ENCODE results near the gene SNTG2. TPM values are rescaled to one million over a fixed set of nuclear protein-coding genes. Genes with fewer than 3 reads are reported as not detected.

The SNTG2 gene
- total RNA-seq, 1 donor from 2014 or later: 11.8 TPM

- TF ChIP-seq CTCF (IDR thresholded peaks at IDR 0.05) (no peak), POLR2AphosphoS5 (IDR thresholded peaks at IDR 0.05; ENCODE audit: insufficient read depth in 1 of 2, low read depth in 1 of 2) (no peak), POLR2A (IDR thresholded peaks at IDR 0.05) (no peak)
- no peak for DNase-seq (ENCODE audit: extremely low spot score in 2 of 2)
- no peak overlapping the region for H3K27ac ChIP-seq
- H3K27me3 ChIP-seq: no peaks in the 10 kb centered on the region
- H3K4me1 ChIP-seq: no peaks in the 10 kb centered on the region
- H3K36me3 ChIP-seq: no peaks in the 10 kb centered on the region
- intact Hi-C loops (cut with DNase I): no loop called here
- no peak overlapping the region for H3K4me3 ChIP-seq
- H3K9me3 ChIP-seq: no peaks in the 10 kb centered on the region
These were observed 5.4 kb downstream of the SNTG2 start for GRCh38 chr2:955829-956731.

- Histone ChIP-seq H3K4me3 (no peak overlapping the region), H3K36me3 (no peaks in the 10 kb centered on the region), H3K4me1 (no peaks in the 10 kb centered on the region), H3K27ac (no peak overlapping the region), H3K27me3 (no peaks in the 10 kb centered on the region), H3K9me3 (no peaks in the 10 kb centered on the region)
- no peak for DNase-seq (ENCODE audit: extremely low spot score in 2 of 2)
- TF ChIP-seq POLR2AphosphoS5 (IDR thresholded peaks at IDR 0.05; ENCODE audit: insufficient read depth in 1 of 2, low read depth in 1 of 2): no peak
- TF ChIP-seq CTCF (IDR thresholded peaks at IDR 0.05): no peak
- no peak for TF ChIP-seq POLR2A (IDR thresholded peaks at IDR 0.05)
- intact Hi-C loops (cut with DNase I): no loop called here
These were observed 8.8 kb downstream of the SNTG2 start for GRCh38 chr2:959457-959856.

- intact Hi-C loops (cut with DNase I): no loop called here
- Histone ChIP-seq H3K4me3 (no peak overlapping the region), H3K27ac (no peak overlapping the region), H3K27me3 (no peaks in the 10 kb centered on the region), H3K36me3 (no peaks in the 10 kb centered on the region), H3K9me3 (no peaks in the 10 kb centered on the region), H3K4me1 (no peaks in the 10 kb centered on the region)
- no peak for TF ChIP-seq POLR2AphosphoS5 (IDR thresholded peaks at IDR 0.05; ENCODE audit: insufficient read depth in 1 of 2, low read depth in 1 of 2)
- no peak for TF ChIP-seq POLR2A (IDR thresholded peaks at IDR 0.05)
- no peak for TF ChIP-seq CTCF (IDR thresholded peaks at IDR 0.05)
- no peak for DNase-seq (ENCODE audit: extremely low spot score in 2 of 2)
These were observed 9.6 kb downstream of the SNTG2 start for GRCh38 chr2:960061-960736.

- no peaks in the 10 kb centered on the region for H3K27me3 ChIP-seq
- no peaks in the 10 kb centered on the region for H3K4me1 ChIP-seq
- no peak overlapping the region for H3K27ac ChIP-seq
- no peaks in the 10 kb centered on the region for H3K36me3 ChIP-seq
- no peaks in the 10 kb centered on the region for H3K9me3 ChIP-seq
- H3K4me3 ChIP-seq: no peak overlapping the region
- TF ChIP-seq POLR2A (IDR thresholded peaks at IDR 0.05) (no peak), CTCF (IDR thresholded peaks at IDR 0.05) (no peak), POLR2AphosphoS5 (IDR thresholded peaks at IDR 0.05; ENCODE audit: insufficient read depth in 1 of 2, low read depth in 1 of 2) (no peak)
- intact Hi-C loops (cut with DNase I): no loop called here
- no peak for DNase-seq (ENCODE audit: extremely low spot score in 2 of 2)
These were observed 11.1 kb downstream of the SNTG2 start for GRCh38 chr2:961786-962185.

GRCh38 chr2:963876-964275, 13.2 kb downstream of the SNTG2 start:
- intact Hi-C loops (cut with DNase I): no loop called here
- no peak for DNase-seq (ENCODE audit: extremely low spot score in 2 of 2)
- Histone ChIP-seq H3K27me3 (no peaks in the 10 kb centered on the region), H3K9me3 (no peaks in the 10 kb centered on the region), H3K36me3 (no peaks in the 10 kb centered on the region), H3K27ac (no peak overlapping the region), H3K4me3 (no peak overlapping the region), H3K4me1 (no peaks in the 10 kb centered on the region)
- TF ChIP-seq POLR2AphosphoS5 (IDR thresholded peaks at IDR 0.05; ENCODE audit: insufficient read depth in 1 of 2, low read depth in 1 of 2) (no peak), POLR2A (IDR thresholded peaks at IDR 0.05) (no peak), CTCF (IDR thresholded peaks at IDR 0.05) (no peak)
